KOPT-K1 (cell line): ENCODE results near the gene AP3B1.

Source experiments
- H3K27ac ChIP-seq: fragments of 200-600 bp; sonication (generic); 2 replicates; pipeline ENCODE4 v1.5.1; 2016; ENCODE audit warnings: antibody characterized with exemption, mild to moderate bottlenecking, low read depth, low read length; ENCODE audit not compliant: poor library complexity, severe bottlenecking
- H3K36me3 ChIP-seq: fragments of 200-600 bp; sonication (generic); 2 replicates; pipeline ENCODE4 v1.5.1; 2017; ENCODE audit warnings: antibody characterized with exemption, mild to moderate bottlenecking, low read length, moderate library complexity; ENCODE audit not compliant: insufficient read depth
- H3K9me3 ChIP-seq: fragments of 200-600 bp; sonication (generic); 2 replicates; pipeline ENCODE4 v1.5.1; 2017; ENCODE audit warnings: antibody characterized with exemption, low read length, mild to moderate bottlenecking; ENCODE audit not compliant: insufficient read depth, poor library complexity, severe bottlenecking

The AP3B1 gene, protein sequence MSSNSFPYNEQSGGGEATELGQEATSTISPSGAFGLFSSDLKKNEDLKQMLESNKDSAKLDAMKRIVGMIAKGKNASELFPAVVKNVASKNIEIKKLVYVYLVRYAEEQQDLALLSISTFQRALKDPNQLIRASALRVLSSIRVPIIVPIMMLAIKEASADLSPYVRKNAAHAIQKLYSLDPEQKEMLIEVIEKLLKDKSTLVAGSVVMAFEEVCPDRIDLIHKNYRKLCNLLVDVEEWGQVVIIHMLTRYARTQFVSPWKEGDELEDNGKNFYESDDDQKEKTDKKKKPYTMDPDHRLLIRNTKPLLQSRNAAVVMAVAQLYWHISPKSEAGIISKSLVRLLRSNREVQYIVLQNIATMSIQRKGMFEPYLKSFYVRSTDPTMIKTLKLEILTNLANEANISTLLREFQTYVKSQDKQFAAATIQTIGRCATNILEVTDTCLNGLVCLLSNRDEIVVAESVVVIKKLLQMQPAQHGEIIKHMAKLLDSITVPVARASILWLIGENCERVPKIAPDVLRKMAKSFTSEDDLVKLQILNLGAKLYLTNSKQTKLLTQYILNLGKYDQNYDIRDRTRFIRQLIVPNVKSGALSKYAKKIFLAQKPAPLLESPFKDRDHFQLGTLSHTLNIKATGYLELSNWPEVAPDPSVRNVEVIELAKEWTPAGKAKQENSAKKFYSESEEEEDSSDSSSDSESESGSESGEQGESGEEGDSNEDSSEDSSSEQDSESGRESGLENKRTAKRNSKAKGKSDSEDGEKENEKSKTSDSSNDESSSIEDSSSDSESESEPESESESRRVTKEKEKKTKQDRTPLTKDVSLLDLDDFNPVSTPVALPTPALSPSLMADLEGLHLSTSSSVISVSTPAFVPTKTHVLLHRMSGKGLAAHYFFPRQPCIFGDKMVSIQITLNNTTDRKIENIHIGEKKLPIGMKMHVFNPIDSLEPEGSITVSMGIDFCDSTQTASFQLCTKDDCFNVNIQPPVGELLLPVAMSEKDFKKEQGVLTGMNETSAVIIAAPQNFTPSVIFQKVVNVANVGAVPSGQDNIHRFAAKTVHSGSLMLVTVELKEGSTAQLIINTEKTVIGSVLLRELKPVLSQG

DNA sequence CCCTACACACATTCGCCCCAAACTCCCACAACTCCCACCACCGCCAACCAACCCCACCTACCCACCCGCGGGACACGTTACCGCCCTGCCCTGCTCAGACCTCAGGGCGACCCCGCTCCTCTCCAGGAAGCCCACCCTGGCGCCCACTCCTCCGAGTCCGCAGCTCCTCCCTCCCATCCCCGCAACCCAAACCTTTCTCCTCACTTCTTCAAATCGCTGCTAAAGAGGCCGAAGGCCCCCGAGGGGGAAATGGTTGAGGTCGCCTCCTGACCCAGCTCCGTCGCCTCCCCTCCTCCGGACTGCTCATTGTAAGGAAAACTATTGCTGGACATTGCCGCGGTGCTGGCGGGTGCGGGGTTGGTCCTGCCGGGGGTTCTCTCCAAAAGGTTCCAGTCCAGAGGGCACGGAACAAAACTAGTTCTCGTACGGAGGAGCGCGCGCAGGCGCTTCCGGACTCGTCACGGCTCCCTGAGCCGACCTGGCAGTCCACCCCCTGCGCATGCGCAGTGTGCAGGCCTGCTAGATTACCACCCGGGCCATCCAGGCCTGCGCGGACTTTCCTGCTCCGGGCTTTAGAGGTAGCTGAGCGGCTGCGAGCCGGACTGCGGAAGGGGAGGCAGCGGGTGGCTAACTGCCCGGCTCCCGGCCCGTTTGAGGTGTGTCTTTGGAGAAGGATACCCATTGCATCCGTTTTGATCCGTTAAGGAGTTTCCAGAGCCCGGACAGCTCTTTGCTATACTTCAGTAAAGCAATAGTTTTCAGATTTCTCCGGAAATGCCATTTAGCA lies at the start of gene AP3B1:
AP3B1 (minus strand) TSS at position 451 of the 787 bp plus-strand sequence; CDS start at position 332, 119 bp downstream.
- Histone ChIP-seq H3K9me3 (no peaks in the 10 kb centered on the region), H3K27ac (peak within 1 kb of the TSS; percentile 82), H3K36me3 (peaks cover 7% of the 10 kb centered on the region; the same call in 1 of the 2 replicates)

DNA sequence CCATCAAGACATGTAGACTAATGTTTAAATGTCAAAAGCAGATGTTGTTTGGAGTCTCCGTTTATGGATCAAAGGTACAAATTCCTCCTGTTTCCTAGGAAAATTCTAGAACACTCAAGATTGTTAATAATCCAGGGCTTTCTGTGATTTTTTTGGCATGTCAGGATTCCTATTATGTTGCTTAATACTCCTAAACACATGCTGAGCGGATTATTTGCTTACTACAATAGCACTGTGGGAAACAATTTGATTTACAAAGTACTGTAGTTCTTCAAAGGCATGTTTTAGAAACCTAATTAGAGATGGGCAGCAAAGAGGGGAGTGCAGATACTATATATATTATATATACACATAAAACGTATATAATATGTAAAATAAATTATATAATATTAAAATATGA lies 46.9 kb upstream of the AP3B1 start:
- no peak overlapping the region for H3K27ac ChIP-seq
- H3K36me3 ChIP-seq = no peaks in the 10 kb centered on the region

DNA sequence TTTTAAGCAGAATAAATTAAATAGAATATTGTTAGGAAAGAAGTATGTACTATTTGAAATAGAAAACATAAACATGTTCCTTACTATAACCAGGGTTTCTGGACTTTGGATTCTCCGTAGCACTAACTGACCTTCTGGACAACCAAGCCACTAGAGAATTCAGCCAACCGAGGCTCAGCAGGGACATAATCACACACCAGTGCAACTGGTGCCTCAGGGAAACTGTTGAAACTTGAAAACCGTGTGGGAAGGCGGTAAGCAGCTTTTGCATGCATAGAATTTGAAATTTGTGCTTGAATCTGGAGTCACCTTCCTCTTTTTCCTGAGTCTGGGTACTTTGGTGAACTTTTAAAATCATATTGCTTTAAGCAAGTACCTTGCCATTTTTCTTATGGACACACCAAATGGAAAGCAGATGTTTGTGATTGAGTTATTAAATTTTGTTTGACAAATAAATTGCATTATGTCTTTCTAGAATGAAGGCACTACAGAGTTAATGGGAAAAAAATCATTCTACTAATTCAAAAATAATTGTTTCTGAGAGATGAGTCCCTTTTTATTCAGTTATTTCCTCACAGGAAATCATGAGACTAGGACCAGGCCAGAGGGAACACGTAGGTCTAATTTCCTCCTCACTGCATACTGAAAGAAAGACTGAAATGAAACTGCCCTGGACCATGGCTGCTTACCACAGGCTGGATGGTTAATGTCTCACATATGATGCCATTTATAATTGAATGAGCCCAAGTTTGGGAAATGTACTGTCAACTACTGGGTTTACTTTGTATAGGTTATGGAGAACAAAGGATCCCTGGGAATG lies 45.3 kb upstream of the AP3B1 start:
- H3K9me3 ChIP-seq = no peaks in the 10 kb centered on the region
- H3K36me3 ChIP-seq = no peaks in the 10 kb centered on the region
- no peak overlapping the region for H3K27ac ChIP-seq

More for the DNA sequence above, 46.9 kb upstream of the AP3B1 start:
- no peaks in the 10 kb centered on the region for H3K9me3 ChIP-seq

DNA sequence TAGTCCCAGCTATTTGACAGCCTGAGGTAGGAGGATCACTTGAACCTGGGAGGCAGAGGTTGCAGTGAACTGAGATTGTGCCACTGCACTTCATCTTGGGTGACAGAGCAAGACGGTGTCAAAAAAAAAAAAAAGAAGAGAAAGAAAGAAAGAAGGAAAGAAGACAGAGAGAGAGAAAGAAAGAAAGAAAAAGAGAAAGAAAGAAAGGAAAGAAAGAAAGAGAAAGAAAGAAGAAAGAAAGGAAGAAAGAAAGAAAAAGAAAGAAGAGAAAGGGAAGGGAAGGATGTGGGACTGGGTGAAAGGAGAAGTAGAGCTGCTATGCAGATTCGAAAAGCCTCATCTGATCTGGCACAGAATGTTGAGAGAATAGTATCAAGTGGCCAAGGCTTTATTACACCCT lies 42.2 kb upstream of the AP3B1 start:
- H3K9me3 ChIP-seq = no peaks in the 10 kb centered on the region
- no peak overlapping the region for H3K27ac ChIP-seq
- H3K36me3 ChIP-seq = no peaks in the 10 kb centered on the region

DNA sequence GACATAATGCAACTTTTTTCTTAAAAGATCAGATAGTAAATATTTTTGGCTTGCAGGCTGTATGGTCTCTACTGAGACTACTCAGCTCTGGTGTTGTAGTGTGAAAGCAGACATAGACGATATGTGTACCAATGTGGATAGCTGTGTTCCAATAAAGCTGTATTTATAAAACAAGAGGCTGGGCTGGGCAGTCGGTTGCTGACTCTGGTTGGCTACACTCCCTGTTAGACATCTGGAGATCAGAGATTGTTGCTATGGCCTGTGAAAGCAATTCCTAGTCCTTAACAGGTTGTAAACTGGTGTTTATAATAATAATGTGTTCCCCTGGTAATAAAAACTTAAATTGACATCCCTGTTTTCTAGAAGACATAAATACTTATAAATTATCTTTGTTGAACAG lies 41.5 kb upstream of the AP3B1 start:
- Histone ChIP-seq H3K36me3 (no peaks in the 10 kb centered on the region), H3K27ac (no peak overlapping the region), H3K9me3 (no peaks in the 10 kb centered on the region)

DNA sequence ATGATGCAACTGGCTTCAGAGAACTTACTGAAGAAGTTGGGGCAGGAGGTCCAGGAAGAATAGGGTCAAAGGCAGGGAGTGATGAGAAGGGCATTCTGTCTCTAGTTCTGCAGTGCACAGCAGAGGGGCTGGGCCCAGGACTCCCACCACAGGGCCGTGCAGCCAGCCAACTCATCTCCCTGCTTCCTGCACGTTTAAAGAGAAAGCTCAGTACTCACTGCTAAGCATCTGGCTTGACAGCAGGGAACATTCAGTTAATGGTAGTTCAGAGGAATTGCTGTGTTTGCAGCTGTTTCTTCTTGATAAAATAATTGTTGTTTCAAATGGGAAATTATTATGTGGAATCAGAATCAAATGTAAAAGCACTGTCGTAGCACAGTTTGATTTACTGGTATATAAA lies 40.3 kb upstream of the AP3B1 start:
- H3K9me3 ChIP-seq = no peaks in the 10 kb centered on the region
- no peaks in the 10 kb centered on the region for H3K36me3 ChIP-seq
- H3K27ac ChIP-seq = no peak overlapping the region

DNA sequence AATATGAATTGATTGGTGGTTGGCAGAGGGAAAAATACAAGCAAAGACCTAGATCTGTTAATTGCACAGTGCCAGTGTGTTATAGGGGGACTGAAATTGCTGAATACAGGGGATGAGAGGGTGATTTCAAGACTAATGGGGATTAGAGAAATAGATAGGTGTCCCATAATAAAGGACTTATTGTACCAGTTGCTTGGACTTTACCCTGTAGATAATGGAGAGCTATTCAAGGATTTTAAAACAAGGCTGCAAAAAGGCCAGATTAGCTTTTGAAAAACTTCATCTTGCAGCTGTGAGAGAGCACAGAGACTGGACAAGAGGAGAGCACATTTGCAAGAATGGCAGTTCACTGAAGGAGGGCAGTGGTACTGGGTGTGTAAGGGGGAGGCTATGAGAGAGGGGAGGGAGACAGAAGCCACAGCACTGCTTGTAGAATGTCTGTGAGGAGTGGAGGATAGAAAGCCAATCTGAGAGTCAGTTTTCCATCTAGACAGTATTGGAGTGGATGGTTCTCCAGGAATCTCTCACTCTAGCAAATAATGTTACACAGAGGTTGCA lies 37.1 kb upstream of the AP3B1 start:
- Histone ChIP-seq H3K9me3 (no peaks in the 10 kb centered on the region), H3K36me3 (no peaks in the 10 kb centered on the region), H3K27ac (no peak overlapping the region)

DNA sequence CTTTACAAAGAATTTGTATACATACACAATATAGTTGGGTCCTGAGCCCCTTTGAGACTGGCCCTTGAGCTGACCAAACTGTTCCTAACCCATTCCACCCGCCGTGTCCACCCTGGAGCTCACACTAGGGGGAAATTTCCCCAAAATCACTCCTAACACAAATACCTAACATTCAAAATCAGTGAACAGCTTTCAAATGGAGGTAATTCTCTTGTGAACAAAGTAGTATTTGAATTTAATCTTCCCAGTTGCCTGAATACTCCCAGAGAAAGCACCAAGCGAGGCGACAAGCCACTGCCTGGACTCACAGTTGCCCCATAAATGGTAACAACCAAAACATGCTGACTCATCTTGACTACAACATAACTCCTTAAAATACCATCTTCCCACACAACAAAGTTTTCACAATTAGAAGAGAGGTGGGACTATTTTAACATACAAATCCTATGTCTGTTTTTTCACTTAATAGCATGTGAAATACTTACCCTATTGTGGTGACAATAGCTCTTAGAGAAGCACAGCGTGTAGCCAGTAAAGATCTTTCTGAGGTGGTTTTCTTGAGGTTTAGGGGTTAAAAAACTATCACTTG lies 34.2 kb upstream of the AP3B1 start:
- Histone ChIP-seq H3K36me3 (no peaks in the 10 kb centered on the region), H3K27ac (no peak overlapping the region), H3K9me3 (no peaks in the 10 kb centered on the region)

DNA sequence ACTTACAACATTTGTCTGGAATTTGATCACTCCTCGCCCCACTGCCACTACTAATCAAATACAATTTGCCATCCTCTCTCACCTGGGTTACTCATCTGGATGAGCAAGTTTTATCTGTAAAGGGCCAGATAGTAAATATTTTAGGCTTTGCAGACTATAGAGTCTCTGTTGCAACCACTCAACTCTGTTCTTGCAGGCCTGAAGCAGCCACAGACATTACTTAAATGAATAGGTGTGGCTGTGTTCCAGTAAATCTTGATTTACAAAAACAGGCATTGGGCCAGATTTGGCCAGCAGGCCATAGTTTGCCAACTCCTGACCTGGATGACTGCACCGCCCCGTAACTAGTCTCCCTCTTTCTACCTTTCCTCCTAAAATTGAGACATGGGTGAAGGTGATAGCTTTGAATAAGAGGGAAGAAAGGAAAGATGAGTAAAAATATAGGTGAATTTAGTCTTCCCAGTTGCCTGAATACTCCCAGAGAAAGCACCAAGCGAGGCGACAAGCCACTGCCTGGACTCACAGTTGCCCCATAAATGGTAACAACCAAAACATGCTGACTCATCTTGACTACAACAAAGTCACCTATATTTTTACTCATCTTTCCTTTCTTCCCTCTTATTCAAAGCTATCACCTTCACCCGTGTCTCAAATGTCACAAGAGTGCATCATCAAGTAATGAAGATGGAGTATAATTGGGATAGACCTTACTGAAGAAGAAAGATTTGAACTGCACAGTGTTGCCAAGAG lies 33.4 kb upstream of the AP3B1 start:
- Histone ChIP-seq H3K9me3 (no peaks in the 10 kb centered on the region), H3K36me3 (no peaks in the 10 kb centered on the region), H3K27ac (no peak overlapping the region)

DNA sequence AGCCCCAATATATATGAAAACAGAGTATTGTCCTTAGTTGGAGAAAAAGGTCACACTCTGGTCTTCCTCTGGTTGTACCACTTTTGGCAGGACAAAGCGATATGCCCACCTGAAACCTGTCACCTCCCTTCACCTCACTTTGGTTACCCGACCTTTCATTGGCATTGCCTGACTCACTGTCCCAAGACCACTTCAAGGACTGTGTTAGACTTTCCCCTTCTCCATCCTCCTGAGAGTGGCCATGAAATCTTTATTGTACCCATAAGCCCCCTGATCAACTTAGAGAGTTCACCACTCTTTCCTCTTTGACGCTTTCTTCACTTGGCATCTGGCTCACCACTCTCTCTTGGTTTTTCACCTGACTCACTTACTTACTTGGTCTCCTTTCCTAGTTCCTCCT lies 32.4 kb upstream of the AP3B1 start:
- Histone ChIP-seq H3K9me3 (no peaks in the 10 kb centered on the region), H3K27ac (no peak overlapping the region), H3K36me3 (no peaks in the 10 kb centered on the region)

DNA sequence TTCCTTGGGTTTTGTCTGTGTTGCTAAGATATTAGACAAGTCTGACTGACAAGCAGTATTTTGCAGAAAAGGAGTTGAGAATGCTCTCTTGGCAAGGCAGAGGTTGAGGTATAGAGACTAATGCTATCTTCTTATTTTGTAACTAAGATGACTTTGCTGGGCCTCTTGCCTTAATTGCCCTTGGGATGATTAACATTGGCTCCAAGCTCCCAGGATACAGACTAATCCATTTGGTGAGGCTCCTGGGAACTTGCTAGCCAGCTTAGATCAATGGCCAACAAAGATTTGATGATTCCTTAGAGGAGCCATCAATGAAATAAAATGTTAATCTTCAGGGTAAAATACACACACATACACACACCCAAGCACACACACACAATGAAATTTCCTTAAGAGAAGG lies 28.7 kb upstream of the AP3B1 start:
- Histone ChIP-seq H3K36me3 (no peaks in the 10 kb centered on the region), H3K9me3 (no peaks in the 10 kb centered on the region)

DNA sequence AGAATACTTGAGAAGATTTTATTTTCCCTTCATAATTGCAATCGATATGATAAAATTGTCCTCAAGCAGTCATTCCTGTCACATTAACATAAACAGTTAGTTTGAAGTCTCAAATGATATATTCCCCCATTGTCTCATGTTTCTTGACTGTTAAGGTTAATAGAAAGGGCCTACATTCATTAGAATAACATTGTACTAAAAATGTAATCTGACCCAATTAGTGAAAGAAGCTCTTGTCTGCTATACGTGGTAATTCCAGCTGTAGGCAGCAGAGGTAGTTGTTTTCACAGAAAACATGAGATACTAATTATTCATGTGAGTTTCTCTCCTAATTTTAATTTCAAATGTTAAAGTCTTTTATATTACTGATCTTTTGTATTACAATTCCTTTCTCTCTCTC lies 25.9 kb upstream of the AP3B1 start:
- no peaks in the 10 kb centered on the region for H3K36me3 ChIP-seq
- no peak overlapping the region for H3K27ac ChIP-seq
- no peaks in the 10 kb centered on the region for H3K9me3 ChIP-seq

More for the DNA sequence above, 28.7 kb upstream of the AP3B1 start:
- H3K27ac ChIP-seq = no peak overlapping the region

DNA sequence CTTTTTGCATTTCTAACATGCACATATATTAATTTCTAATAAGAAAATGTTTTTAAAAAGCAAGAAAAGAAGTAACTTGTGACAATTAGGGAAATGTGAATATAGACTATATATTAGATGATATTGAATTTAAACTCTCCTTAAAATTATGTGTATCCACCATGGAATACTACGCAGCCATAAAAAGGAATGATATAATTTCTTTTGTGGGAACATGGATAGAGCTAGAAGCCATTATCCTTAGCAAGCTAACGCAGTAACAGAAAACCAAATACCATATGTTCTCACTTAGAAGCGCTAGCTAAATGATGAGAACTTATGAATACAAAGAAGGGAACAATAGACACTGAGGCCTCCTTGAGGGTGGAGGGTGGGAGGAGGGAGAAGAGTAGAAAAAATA lies 23.8 kb upstream of the AP3B1 start:
- Histone ChIP-seq H3K27ac (no peak overlapping the region), H3K36me3 (no peaks in the 10 kb centered on the region), H3K9me3 (no peaks in the 10 kb centered on the region)
